Activated naive CD4-positive, alpha-beta T cell treated with anti-CD3 and anti-CD28 coated beads for 36 hours (primary cell): Measurements from ENCODE around the gene AVPR2. TPM values are rescaled to one million over a fixed set of nuclear protein-coding genes. Genes with fewer than 3 reads are reported as not detected.

Experiments used
- CTCF ChIA-PET: fragments of 350-600 bp; sonication (Branson Sonifier 250); formaldehyde crosslinking; loops from one replicate; lab custom pipeline; 2021; ENCODE audit warnings: antibody characterized with exemption; lab: Charles Lee
- DNase-seq: peaks from one replicate; pipeline ENCODE4 v3.0.0-alpha.2; 2020
- H3K27ac Mint-ChIP-seq: one replicate; pipeline ENCODE4 v1.8.0; 2021; ENCODE audit warnings: mild to moderate bottlenecking, mixed read lengths
- H3K27me3 Mint-ChIP-seq: one replicate; pipeline ENCODE4 v1.8.0; 2021; ENCODE audit warnings: low read depth, mixed read lengths
- H3K36me3 Mint-ChIP-seq: one replicate; pipeline ENCODE4 v1.8.0; 2021; ENCODE audit warnings: low read depth, mixed read lengths
- H3K4me1 Mint-ChIP-seq: one replicate; pipeline ENCODE4 v1.8.0; 2021; ENCODE audit warnings: low read depth, mixed read lengths
- H3K4me3 Mint-ChIP-seq: one replicate; pipeline ENCODE4 v1.8.0; 2021; ENCODE audit warnings: mild to moderate bottlenecking, moderate library complexity, mixed read lengths
- H3K9me3 Mint-ChIP-seq: one replicate; pipeline ENCODE4 v1.8.0; 2021; ENCODE audit warnings: mixed read lengths
- intact Hi-C: fragments of 100-400 bp; cut with micrococcal nuclease; formaldehyde crosslinking; loops from one replicate; pipeline ENCODE4 v1.15.1; 2023
- total RNA-seq, 2 experiments: library from RNA; stranded (reverse); gene quantifications; one replicate each; pipeline ENCODE4 v1.2.3, GENCODE V29; 2021

Gene AVPR2
- total RNA-seq, 2 experiments from 2014 or later = not detected

- Mint-ChIP-seq H3K36me3 (peaks cover 20% of the 10 kb centered on the region), H3K9me3 (no peaks in the 10 kb centered on the region), H3K4me3 (no peak overlapping the region), H3K4me1 (peaks cover 11% of the 10 kb centered on the region), H3K27ac (no peak overlapping the region), H3K27me3 (no peaks in the 10 kb centered on the region)
- CTCF ChIA-PET = no interaction called here
- intact Hi-C loops = no loop called here
- DNase-seq = no peak
These were observed 8.7 kb downstream of the AVPR2 start for GRCh38 chrX:153913211-153913610.

GRCh38 chrX:153913701-153914100 is 9.2 kb downstream of the AVPR2 start:
- Mint-ChIP-seq H3K27ac (no peak overlapping the region), H3K4me1 (peaks cover 11% of the 10 kb centered on the region)
- CTCF ChIA-PET = no interaction called here

DNA sequence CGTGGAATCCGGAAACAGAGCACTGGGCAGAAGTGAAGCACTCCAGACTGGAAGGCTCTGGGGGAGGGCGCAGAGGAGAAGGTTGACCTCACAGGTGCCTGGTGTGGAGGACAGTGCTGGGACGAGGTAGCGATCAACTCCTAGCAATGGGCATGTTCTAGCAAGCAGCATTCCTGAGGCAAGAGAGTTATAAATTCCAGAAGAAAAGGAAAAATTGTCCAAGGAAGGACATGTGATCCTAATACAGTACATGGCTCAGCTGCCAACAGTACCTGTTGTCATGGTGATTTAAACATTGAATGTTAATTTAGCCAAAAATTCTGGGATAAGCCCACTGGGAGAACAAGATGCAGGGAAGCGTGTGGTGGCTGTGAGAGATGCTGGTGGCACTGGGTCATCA is 13.4 kb downstream of the AVPR2 start:
- CTCF ChIA-PET = no interaction called here
- peaks cover 17% of the 10 kb centered on the region for H3K4me1 Mint-ChIP-seq
- intact Hi-C loops = no loop called here

More at GRCh38 chrX:153913701-153914100, 9.2 kb downstream of the AVPR2 start:
- no peak for DNase-seq
- peaks cover 21% of the 10 kb centered on the region for H3K36me3 Mint-ChIP-seq
- no peaks in the 10 kb centered on the region for H3K27me3 Mint-ChIP-seq
- intact Hi-C loops = no loop called here
- H3K9me3 Mint-ChIP-seq = no peaks in the 10 kb centered on the region
- no peak overlapping the region for H3K4me3 Mint-ChIP-seq

GRCh38 chrX:153919281-153919680 is 14.8 kb downstream of the AVPR2 start:
- intact Hi-C loops = no loop called here
- Mint-ChIP-seq H3K4me1 (peaks cover 24% of the 10 kb centered on the region), H3K4me3 (no peak overlapping the region), H3K27me3 (no peaks in the 10 kb centered on the region), H3K9me3 (no peaks in the 10 kb centered on the region), H3K27ac (no peak overlapping the region), H3K36me3 (peaks cover 27% of the 10 kb centered on the region)
- CTCF ChIA-PET = no interaction called here
- DNase-seq = no peak

More for the DNA sequence above, 13.4 kb downstream of the AVPR2 start:
- H3K9me3 Mint-ChIP-seq = no peaks in the 10 kb centered on the region
- DNase-seq = no peak
- no peak overlapping the region for H3K27ac Mint-ChIP-seq
- no peak overlapping the region for H3K4me3 Mint-ChIP-seq
- H3K36me3 Mint-ChIP-seq = peaks cover 24% of the 10 kb centered on the region
- no peaks in the 10 kb centered on the region for H3K27me3 Mint-ChIP-seq

- Mint-ChIP-seq H3K27me3 (no peaks in the 10 kb centered on the region), H3K27ac (no peak overlapping the region), H3K36me3 (peaks cover 32% of the 10 kb centered on the region), H3K9me3 (no peaks in the 10 kb centered on the region), H3K4me1 (peaks cover 24% of the 10 kb centered on the region), H3K4me3 (no peak overlapping the region)
- CTCF ChIA-PET = interaction anchor here (10.6 kb wide), 1 partner anchor 26 kb away, joined by 82 read pairs; the partner anchor contains the start of gene RENBP
- intact Hi-C loops = no loop called here
- DNase-seq = no peak
These were observed 16.1 kb downstream of the AVPR2 start for GRCh38 chrX:153920546-153920945.

DNA sequence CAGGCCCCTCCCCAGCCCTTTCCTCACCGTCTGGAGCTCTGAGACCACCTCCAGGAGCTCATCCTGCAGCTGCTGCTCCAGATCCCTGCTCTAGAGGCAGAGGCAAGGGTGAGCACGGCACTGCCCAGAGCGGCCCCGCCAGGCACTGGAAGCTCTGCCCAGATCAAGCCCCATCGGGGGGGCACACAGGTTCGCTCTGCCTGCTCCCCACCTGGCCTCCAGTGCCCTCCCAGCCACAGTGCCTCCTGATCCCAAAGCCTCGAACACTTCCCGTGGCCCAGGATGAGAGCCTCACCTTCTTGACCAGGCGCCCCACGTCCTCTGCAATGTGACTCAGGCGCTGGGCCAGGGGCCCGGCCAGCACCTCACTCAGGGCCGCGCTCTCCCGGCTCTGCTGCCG is 16.6 kb downstream of the AVPR2 start:
- no peak overlapping the region for H3K4me3 Mint-ChIP-seq
- H3K36me3 Mint-ChIP-seq = peaks cover 34% of the 10 kb centered on the region
- no peaks in the 10 kb centered on the region for H3K9me3 Mint-ChIP-seq
- H3K27ac Mint-ChIP-seq = no peak overlapping the region
- no peak for DNase-seq
- CTCF ChIA-PET = interaction anchor here (10.6 kb wide), 1 partner anchor 26 kb away, joined by 82 read pairs; the partner anchor contains the start of gene RENBP
- intact Hi-C loops = no loop called here
- H3K27me3 Mint-ChIP-seq = no peaks in the 10 kb centered on the region
- H3K4me1 Mint-ChIP-seq = peaks cover 24% of the 10 kb centered on the region

- CTCF ChIA-PET = interaction anchor here (0.7 to 10.6 kb wide), 5 partner anchors 11 to 155 kb away, joined by 3 to 82 read pairs (median 4); partner anchors contain the start of gene RENBP
- DNase-seq = peak; percentile 58
- Mint-ChIP-seq H3K9me3 (no peaks in the 10 kb centered on the region), H3K27ac (peak overlapping the region; percentile 98), H3K36me3 (peaks cover 31% of the 10 kb centered on the region), H3K27me3 (no peaks in the 10 kb centered on the region), H3K4me1 (peaks cover 24% of the 10 kb centered on the region), H3K4me3 (peak overlapping the region; percentile 92)
- intact Hi-C loops = no loop called here
These were observed 17.3 kb downstream of the AVPR2 start for GRCh38 chrX:153921511-153922446.

DNA sequence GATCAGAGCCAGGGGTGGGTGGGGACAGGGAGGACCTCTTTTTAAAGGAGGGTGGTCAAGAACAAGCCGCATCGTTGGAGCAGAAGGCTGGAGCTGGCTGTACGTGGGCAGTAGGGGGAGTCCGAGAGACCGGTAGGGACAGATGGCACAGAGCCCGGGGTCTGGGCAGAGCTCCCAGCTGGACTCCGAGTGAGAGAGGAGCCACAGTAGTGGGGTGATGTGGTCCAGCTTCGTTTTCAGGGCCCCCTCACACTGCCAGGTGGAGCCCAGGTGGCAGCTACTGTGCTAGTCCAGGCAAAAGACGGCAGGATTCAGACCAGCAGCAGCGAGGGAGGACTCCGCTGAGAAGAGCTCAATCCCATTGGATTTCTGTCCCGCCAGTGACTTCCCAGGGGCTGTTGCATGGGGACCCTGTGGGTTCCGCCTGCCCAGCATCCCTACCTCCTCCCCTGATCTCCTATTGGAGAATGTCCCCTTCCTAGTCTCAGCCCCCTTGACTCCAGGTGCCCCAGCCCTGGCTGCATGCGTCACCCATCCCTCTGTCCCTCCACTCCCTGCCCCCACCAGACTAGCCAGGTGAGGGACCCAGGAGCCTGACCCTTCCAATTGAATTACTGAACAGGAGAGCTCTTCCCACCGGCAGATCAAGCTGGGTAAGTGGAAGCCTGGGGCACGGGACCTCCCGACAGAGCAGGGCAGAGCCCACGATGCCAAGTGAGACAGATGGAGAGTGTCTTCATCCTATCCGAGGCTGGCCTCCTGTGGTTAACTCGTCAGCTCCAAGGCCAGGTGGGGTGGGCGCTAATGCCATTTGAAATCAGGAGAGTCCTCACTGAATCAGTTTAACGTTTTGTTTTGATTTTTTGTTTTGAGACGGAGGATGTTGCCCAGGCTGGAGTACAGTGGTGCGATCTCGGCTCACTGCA is 18.7 kb downstream of the AVPR2 start:
- intact Hi-C loops = no loop called here
- no peak for DNase-seq

GRCh38 chrX:153924149-153924861 is 19.8 kb downstream of the AVPR2 start:
- peak overlapping the region; percentile 98 for H3K27ac Mint-ChIP-seq
- CTCF ChIA-PET = interaction anchor here (0.7 to 10.6 kb wide), 6 partner anchors 9 to 449 kb away, joined by 3 to 82 read pairs (median 4); partner anchors contain the start of genes FLNA and RENBP
- intact Hi-C loops = loop anchor here (1.0 to 2.0 kb wide), 3 partner anchors 23 to 200 kb away; partner anchors contain the start of genes ABCD1 and BCAP31
- H3K36me3 Mint-ChIP-seq = peaks cover 25% of the 10 kb centered on the region
- H3K9me3 Mint-ChIP-seq = no peaks in the 10 kb centered on the region
- DNase-seq = peak; percentile 71
- no peaks in the 10 kb centered on the region for H3K27me3 Mint-ChIP-seq
- H3K4me3 Mint-ChIP-seq = peak overlapping the region; percentile 92
- peaks cover 27% of the 10 kb centered on the region for H3K4me1 Mint-ChIP-seq

More for the DNA sequence above, 18.7 kb downstream of the AVPR2 start:
- H3K27me3 Mint-ChIP-seq = no peaks in the 10 kb centered on the region
- no peaks in the 10 kb centered on the region for H3K9me3 Mint-ChIP-seq
- H3K4me1 Mint-ChIP-seq = peaks cover 22% of the 10 kb centered on the region
- H3K27ac Mint-ChIP-seq = peak overlapping the region; percentile 98
- peak overlapping the region; percentile 92 for H3K4me3 Mint-ChIP-seq
- CTCF ChIA-PET = interaction anchor here (0.6 to 10.6 kb wide), 7 partner anchors 9 to 156 kb away, joined by 3 to 82 read pairs (median 4); partner anchors contain the start of gene RENBP
- H3K36me3 Mint-ChIP-seq = peaks cover 24% of the 10 kb centered on the region

DNA sequence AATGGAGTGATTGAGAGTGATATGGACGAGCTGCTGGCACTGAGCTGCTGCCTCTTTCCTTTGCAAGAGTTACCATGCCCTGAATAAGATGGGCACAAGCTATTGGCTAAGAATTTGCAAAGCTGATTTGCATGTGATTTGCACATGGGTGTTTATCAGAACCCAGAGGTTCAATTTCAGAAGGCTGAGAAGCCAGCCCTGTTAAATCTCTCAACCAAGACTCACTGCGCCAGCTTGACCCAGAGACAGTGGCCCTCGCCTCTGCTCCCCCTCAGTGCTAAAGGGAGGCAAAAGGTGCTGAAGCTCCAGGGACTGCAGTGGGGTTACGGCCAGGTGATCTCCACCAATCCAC is 20.9 kb downstream of the AVPR2 start:
- no peaks in the 10 kb centered on the region for H3K9me3 Mint-ChIP-seq
- CTCF ChIA-PET = interaction anchor here (0.7 to 10.6 kb wide), 5 partner anchors 22 to 448 kb away, joined by 3 to 82 read pairs (median 4); partner anchors contain the start of genes FLNA and RENBP
- peaks cover 26% of the 10 kb centered on the region for H3K4me1 Mint-ChIP-seq
- H3K27ac Mint-ChIP-seq = peak overlapping the region; percentile 98
- peaks cover 19% of the 10 kb centered on the region for H3K36me3 Mint-ChIP-seq
- peak overlapping the region; percentile 92 for H3K4me3 Mint-ChIP-seq
- peak; percentile 27 for DNase-seq
- intact Hi-C loops = loop anchor here (2.0 to 5.0 kb wide), 3 partner anchors 25 to 472 kb away; partner anchors contain the start of gene RPL10
- no peaks in the 10 kb centered on the region for H3K27me3 Mint-ChIP-seq
